GM23248 (cell line): ENCODE measurements around the gene TLL2.

Experiments
- EZH2 ChIP-seq: fragments of 200-600 bp; sonication (generic); IDR thresholded peaks from 2 replicates; pipeline ENCODE4 v1.6.1; 2018; ENCODE audit warnings: antibody characterized with exemption, mild to moderate bottlenecking; ENCODE audit not compliant: insufficient read depth, poor library complexity, severe bottlenecking
- EZH2phosphoT487 ChIP-seq: fragments of 200-600 bp; sonication (generic); IDR thresholded peaks from 2 replicates; pipeline ENCODE4 v1.6.1; 2018; ENCODE audit warnings: antibody characterized with exemption, moderate library complexity, mild to moderate bottlenecking, low read depth; ENCODE audit not compliant: insufficient read depth

DNA sequence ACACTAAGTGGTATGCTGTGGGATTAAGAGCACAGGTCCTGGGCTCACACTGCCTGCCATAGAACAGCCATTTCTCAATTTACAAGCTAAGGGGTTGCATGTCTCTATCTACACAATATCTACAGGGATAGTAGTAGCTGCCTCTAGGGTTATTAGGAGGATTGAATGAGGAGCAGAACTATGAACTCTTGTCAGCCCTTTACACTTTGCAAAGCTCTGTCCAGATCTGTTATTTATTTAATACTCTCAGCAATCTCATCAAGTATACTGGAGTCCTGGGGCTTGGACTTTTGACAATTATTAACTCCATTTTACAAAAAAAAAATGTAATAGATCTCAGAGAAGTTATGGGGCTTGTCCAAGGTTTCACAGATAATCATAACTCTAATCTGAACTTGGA, 161.7 kb downstream of the TLL2 start:
- TF ChIP-seq EZH2phosphoT487 (no peak), EZH2 (no peak)
